GM23338 (cell line): Measurements from ENCODE around the gene RBM12. TPM values are rescaled to one million over a fixed set of nuclear protein-coding genes. Genes with fewer than 3 reads are reported as not detected.
A peak's percentile ranks its signal among the peaks of the same experiment; 100 is the strongest.

Experiments used
- ATAC-seq: fragments of 200-7000 bp; cut with Tn5 transposase; 3 replicates; pipeline ENCODE4 v1.9.1; 2020
- DNase-seq: peaks from one replicate; pipeline ENCODE4 v3.0.0-alpha.2; 2015; ENCODE audit warnings: low spot score
- H2AFZ ChIP-seq: fragments of 200-600 bp; sonication (generic); 2 replicates; pipeline ENCODE4 v1.8.0; 2016; ENCODE audit warnings: antibody characterized with exemption, mild to moderate bottlenecking, moderate library complexity
- H3F3A ChIP-seq: fragments of 200-600 bp; sonication (generic); replicated peaks from 2 replicates; pipeline ENCODE4 v1.8.0; 2017; ENCODE audit warnings: antibody characterized with exemption, mixed run types, low read depth
- H3K27ac ChIP-seq: fragments of 200-600 bp; sonication (generic); 2 replicates; pipeline ENCODE4 v1.6.1; 2016; ENCODE audit warnings: low read depth
- H3K27me3 ChIP-seq: fragments of 200-600 bp; sonication (generic); 2 replicates; pipeline ENCODE4 v1.8.0; 2016; ENCODE audit warnings: mild to moderate bottlenecking, mixed run types, moderate library complexity; ENCODE audit not compliant: insufficient read depth
- H3K36me3 ChIP-seq: fragments of 200-600 bp; sonication (generic); 2 replicates; pipeline ENCODE4 v1.8.0; 2016; ENCODE audit warnings: mild to moderate bottlenecking; ENCODE audit not compliant: insufficient read depth
- H3K4me1 ChIP-seq: fragments of 200-600 bp; sonication (generic); 2 replicates; pipeline ENCODE4 v1.8.0; 2016; ENCODE audit warnings: mild to moderate bottlenecking, moderate library complexity; ENCODE audit not compliant: insufficient read depth
- H3K4me2 ChIP-seq: fragments of 200-600 bp; sonication (generic); 2 replicates; pipeline ENCODE4 v1.7.1; 2017; ENCODE audit warnings: mixed run types
- H3K4me3 ChIP-seq: fragments of 200-600 bp; sonication (generic); 2 replicates; pipeline ENCODE4 v1.6.1; 2016; ENCODE audit warnings: mixed run types
- H3K79me2 ChIP-seq: fragments of 200-600 bp; sonication (generic); replicated peaks from 2 replicates; pipeline ENCODE4 v1.8.0; 2017; ENCODE audit warnings: mild to moderate bottlenecking; ENCODE audit not compliant: insufficient read depth
- H3K9me2 ChIP-seq: fragments of 200-600 bp; sonication (generic); 2 replicates; pipeline ENCODE4 v1.8.0; 2017; ENCODE audit not compliant: insufficient read depth
- H4K20me1 ChIP-seq: fragments of 200-600 bp; sonication (generic); replicated peaks from 2 replicates; pipeline ENCODE4 v1.8.0; 2017; ENCODE audit warnings: mild to moderate bottlenecking; ENCODE audit not compliant: insufficient read depth
- H3K27ac Mint-ChIP-seq: 2 replicates; pipeline ENCODE4 v1.8.0; 2020; ENCODE audit warnings: inconsistent platforms, mild to moderate bottlenecking, moderate library complexity, mixed read lengths
- H3K27me3 Mint-ChIP-seq: 3 replicates; pipeline ENCODE4 v1.8.0; 2022; ENCODE audit warnings: low read depth, mild to moderate bottlenecking, moderate library complexity, mixed read lengths, inconsistent platforms; ENCODE audit not compliant: insufficient read depth, poor library complexity
- H3K36me3 Mint-ChIP-seq: 3 replicates; pipeline ENCODE4 v1.8.0; 2021; ENCODE audit warnings: low read depth, mild to moderate bottlenecking, inconsistent platforms, moderate library complexity, mixed read lengths
- H3K4me1 Mint-ChIP-seq: 3 replicates; pipeline ENCODE4 v1.8.0; 2020; ENCODE audit warnings: mild to moderate bottlenecking, inconsistent platforms, mixed read lengths
- H3K4me3 Mint-ChIP-seq: 3 replicates; pipeline ENCODE4 v1.8.0; 2021; ENCODE audit warnings: moderate library complexity, mild to moderate bottlenecking, inconsistent platforms, mixed read lengths
- H3K9me3 Mint-ChIP-seq: 3 replicates; pipeline ENCODE4 v1.8.0; 2020; ENCODE audit warnings: moderate library complexity, mild to moderate bottlenecking, inconsistent platforms, mixed read lengths
- CREB1 ChIP-seq: fragments of 250-450 bp; sonication (Bioruptor Pico); IDR thresholded peaks from 2 replicates; pipeline ENCODE4 v1.5.0; 2020; ENCODE audit warnings: low read depth, mild to moderate bottlenecking, moderate library complexity
- CTCF ChIP-seq, 2 experiments: fragments of 200-600 bp in 1 of 2; sonication (generic) in 1 of 2; conservative IDR thresholded peaks; 2 replicates each; pipeline versions ENCODE4 v1.5.1 to v1.6.1; 2016 to 2017; ENCODE audit warnings: antibody characterized with exemption in 2 of 2, low read depth in 2 of 2, mild to moderate bottlenecking in 2 of 2, moderate library complexity in 1 of 2
- EZH2phosphoT487 ChIP-seq: fragments of 200-600 bp; sonication (generic); IDR thresholded peaks from one replicate; pipeline ENCODE4 v1.8.1; 2018; ENCODE audit warnings: antibody characterized with exemption; ENCODE audit not compliant: unreplicated experiment
- JUNB ChIP-seq: IDR thresholded peaks from one replicate; pipeline ENCODE4 v1.6.1; 2016; ENCODE audit warnings: antibody characterized with exemption; ENCODE audit not compliant: unreplicated experiment
- STAT1 ChIP-seq: IDR thresholded peaks from one replicate; pipeline ENCODE4 v1.6.1; 2016; ENCODE audit warnings: antibody characterized with exemption; ENCODE audit not compliant: unreplicated experiment
- ZNF114 ChIP-seq: fragments of 250-450 bp; sonication (Bioruptor Pico); IDR thresholded peaks from 2 replicates; pipeline ENCODE4 v1.5.0; 2020; ENCODE audit warnings: mild to moderate bottlenecking, moderate library complexity
- ZNF331 ChIP-seq: fragments of 250-450 bp; sonication (Bioruptor Pico); IDR thresholded peaks from 2 replicates; pipeline ENCODE4 v1.5.0; 2020; ENCODE audit warnings: low read depth, mild to moderate bottlenecking, moderate library complexity
- polyA plus RNA-seq: library from polyadenylated mRNA; unstranded; fragments of >200 nt; fragmentation: Nextera tagmentation; extraction: Ambion mirVana; gene quantifications from 2 replicates; pipeline ENCODE4 v1.2.1, GENCODE V29; 2016
- total RNA-seq: library from RNA; depleted of rRNA; stranded (reverse); fragments of >200 nt; shearing (Covaris generic); gene quantifications from 2 replicates; pipeline ENCODE4 v1.2.3, GENCODE V29; 2014
- TF ChIP-seq, protein P1 (sequence below): fragments of 250-450 bp; sonication (Bioruptor Pico); IDR thresholded peaks from 2 replicates; pipeline ENCODE4 v1.5.0; 2020; ENCODE audit warnings: mild to moderate bottlenecking, moderate library complexity

The RBM12 gene
- total and polyA plus RNA-seq, 2 experiments from 2014 or later: 22.3 to 82.2 TPM

DNA sequence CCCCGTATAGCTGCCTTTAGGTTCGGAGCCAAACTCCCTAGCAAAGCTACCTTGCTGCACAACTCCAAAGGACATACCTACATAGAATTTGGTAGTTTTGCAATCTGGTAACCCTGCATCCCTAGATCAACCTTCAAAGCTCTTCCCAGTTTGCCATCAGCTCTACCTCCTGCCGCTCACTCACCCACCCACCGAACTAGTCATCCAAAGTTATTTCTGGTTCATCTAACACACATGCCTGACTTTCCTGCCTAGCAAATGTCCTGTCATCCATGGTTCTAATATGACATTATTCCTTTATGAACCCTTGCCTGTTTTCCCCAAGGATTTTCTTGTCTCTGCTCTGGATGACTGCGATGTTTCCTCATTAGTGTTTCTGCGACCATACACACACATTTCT is 27.4 kb downstream of the RBM12 start (continued):
- TF ChIP-seq, protein P1, sequence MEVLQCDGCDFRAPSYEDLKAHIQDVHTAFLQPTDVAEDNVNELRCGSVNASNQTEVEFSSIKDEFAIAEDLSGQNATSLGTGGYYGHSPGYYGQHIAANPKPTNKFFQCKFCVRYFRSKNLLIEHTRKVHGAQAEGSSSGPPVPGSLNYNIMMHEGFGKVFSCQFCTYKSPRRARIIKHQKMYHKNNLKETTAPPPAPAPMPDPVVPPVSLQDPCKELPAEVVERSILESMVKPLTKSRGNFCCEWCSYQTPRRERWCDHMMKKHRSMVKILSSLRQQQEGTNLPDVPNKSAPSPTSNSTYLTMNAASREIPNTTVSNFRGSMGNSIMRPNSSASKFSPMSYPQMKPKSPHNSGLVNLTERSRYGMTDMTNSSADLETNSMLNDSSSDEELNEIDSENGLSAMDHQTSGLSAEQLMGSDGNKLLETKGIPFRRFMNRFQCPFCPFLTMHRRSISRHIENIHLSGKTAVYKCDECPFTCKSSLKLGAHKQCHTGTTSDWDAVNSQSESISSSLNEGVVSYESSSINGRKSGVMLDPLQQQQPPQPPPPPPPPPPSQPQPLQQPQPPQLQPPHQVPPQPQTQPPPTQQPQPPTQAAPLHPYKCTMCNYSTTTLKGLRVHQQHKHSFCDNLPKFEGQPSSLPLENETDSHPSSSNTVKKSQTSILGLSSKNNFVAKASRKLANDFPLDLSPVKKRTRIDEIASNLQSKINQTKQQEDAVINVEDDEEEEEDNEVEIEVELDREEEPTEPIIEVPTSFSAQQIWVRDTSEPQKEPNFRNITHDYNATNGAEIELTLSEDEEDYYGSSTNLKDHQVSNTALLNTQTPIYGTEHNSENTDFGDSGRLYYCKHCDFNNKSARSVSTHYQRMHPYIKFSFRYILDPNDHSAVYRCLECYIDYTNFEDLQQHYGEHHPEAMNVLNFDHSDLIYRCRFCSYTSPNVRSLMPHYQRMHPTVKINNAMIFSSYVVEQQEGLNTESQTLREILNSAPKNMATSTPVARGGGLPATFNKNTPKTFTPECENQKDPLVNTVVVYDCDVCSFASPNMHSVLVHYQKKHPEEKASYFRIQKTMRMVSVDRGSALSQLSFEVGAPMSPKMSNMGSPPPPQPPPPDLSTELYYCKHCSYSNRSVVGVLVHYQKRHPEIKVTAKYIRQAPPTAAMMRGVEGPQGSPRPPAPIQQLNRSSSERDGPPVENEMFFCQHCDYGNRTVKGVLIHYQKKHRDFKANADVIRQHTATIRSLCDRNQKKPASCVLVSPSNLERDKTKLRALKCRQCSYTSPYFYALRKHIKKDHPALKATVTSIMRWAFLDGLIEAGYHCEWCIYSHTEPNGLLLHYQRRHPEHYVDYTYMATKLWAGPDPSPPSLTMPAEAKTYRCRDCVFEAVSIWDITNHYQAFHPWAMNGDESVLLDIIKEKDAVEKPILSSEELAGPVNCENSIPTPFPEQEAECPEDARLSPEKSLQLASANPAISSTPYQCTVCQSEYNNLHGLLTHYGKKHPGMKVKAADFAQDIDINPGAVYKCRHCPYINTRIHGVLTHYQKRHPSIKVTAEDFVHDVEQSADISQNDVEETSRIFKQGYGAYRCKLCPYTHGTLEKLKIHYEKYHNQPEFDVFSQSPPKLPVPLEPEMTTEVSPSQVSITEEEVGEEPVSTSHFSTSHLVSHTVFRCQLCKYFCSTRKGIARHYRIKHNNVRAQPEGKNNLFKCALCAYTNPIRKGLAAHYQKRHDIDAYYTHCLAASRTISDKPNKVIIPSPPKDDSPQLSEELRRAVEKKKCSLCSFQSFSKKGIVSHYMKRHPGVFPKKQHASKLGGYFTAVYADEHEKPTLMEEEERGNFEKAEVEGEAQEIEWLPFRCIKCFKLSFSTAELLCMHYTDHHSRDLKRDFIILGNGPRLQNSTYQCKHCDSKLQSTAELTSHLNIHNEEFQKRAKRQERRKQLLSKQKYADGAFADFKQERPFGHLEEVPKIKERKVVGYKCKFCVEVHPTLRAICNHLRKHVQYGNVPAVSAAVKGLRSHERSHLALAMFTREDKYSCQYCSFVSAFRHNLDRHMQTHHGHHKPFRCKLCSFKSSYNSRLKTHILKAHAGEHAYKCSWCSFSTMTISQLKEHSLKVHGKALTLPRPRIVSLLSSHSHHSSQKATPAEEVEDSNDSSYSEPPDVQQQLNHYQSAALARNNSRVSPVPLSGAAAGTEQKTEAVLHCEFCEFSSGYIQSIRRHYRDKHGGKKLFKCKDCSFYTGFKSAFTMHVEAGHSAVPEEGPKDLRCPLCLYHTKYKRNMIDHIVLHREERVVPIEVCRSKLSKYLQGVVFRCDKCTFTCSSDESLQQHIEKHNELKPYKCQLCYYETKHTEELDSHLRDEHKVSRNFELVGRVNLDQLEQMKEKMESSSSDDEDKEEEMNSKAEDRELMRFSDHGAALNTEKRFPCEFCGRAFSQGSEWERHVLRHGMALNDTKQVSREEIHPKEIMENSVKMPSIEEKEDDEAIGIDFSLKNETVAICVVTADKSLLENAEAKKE (CRISPR knock-in tag): no peak
- TF ChIP-seq CREB1 (CRISPR knock-in tag): no peak
- no peak for TF ChIP-seq JUNB
- TF ChIP-seq EZH2phosphoT487: no peak
- TF ChIP-seq STAT1: no peak

GRCh38 chr20:35636095-35636494 is 28.6 kb downstream of the RBM12 start:
- Histone ChIP-seq H2AFZ (no peak overlapping the region), H3K4me1 (peaks cover 21% of the 10 kb centered on the region; the same call in 1 of the 2 replicates), H3K27me3 (no peaks in the 10 kb centered on the region), H3K79me2 (peaks cover 71% of the 10 kb centered on the region), H3K4me3 (no peak overlapping the region), H3K9me2 (no peaks in the 10 kb centered on the region), H3K4me2 (no peak overlapping the region), H3F3A (no peaks in the 10 kb centered on the region), H3K27ac (peak overlapping the region; percentile 74; the same call in 1 of the 2 replicates), H3K36me3 (0 out of 2 replicates have a peak, but pooled peaks cover under 1% of the 10 kb centered on the region), H4K20me1 (peaks cover 40% of the 10 kb centered on the region)
- H3K36me3 Mint-ChIP-seq: peaks cover 10% of the 10 kb centered on the region
- no peak for ATAC-seq
- TF ChIP-seq CREB1 (CRISPR knock-in tag) (no peak), STAT1 (no peak), EZH2phosphoT487 (no peak), ZNF114 (CRISPR knock-in tag) (no peak), CTCF (conservative IDR thresholded peaks at IDR 0.05; ENCODE audit: low read depth in 2 of 2) (no peak), ZNF331 (CRISPR knock-in tag) (no peak)
- H3K27me3 Mint-ChIP-seq: peaks cover 7% of the 10 kb centered on the region
- H3K4me3 Mint-ChIP-seq: no peak overlapping the region
- H3K9me3 Mint-ChIP-seq: no peaks in the 10 kb centered on the region
- no peak overlapping the region for H3K27ac Mint-ChIP-seq
- peaks cover 21% of the 10 kb centered on the region for H3K4me1 Mint-ChIP-seq
- DNase-seq: no peak
